NCI-H1436 (cell line): ENCODE results near the gene CNTNAP5.

Source experiments
- DNase-seq: peaks from one replicate; lab custom pipeline; 2025; lab: John Stamatoyannopoulos, UW

Gene CNTNAP5

GRCh38 chr2:124558277-124558905, 533.3 kb downstream of the CNTNAP5 start:
- no peak for DNase-seq

- no peak for DNase-seq
These were observed 534.1 kb downstream of the CNTNAP5 start for GRCh38 chr2:124559236-124559635.

DNA sequence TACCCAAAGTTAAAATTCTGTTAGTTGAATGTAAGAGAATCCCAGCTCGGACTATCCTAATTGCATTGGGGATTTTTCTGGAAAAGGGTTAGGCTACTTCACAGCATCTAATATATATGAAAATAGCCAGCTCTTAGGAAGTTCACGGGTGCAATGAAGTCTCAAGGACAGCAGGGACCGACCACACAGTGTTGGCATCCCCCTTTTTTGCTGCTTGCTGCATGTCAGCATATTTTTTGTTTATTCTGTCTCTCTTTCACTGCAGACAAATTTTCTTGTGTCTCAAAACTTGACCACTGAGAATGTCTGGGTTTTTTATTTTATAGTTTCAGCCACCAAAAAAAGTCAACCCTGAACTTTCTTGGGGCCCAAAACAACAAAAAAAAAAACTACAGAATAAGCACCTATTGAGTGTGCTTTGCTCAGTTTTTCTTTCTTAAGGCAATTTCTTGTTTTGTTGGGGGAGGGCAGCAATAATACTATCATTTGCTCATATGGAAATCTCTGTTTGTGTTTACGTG, 535.6 kb downstream of the CNTNAP5 start:
- no peak for DNase-seq

DNA sequence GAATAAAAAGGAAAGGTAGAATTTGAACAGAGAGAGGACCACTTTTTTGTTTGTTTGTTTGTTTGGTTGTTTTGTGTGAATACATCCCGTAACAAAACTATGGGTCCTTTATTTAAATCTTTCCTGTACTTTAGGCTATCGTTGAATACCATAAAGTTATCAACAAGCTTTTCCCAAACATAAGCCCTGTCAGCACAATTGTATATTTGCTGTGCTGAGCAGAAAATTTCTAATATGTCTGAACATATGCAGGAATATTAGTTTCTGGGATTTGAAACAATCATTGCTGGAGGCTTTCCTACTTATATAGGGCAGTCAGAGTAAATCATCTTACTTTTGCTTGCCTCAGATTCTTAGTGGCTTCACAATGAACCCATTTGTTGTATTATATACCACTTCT, 536.4 kb downstream of the CNTNAP5 start:
- no peak for DNase-seq

DNA sequence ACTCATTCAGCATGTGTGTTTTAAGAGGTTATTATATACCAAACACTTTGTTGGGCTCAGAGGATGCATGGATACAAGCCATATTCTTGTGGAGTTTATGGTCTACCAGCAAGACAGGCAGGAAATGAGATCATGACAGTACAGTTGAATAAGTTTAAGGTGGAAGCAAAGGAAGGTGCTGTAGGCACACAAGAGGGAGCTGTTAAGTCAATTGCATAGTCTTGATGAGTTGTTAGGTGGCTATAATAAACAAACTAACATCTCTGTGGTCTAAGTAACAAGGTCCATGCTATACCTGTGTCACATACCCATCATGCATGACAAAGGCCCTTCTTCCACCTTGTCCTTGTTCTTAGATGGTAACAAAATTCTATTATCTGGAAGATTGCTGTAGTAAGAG, 538.3 kb downstream of the CNTNAP5 start:
- DNase-seq = no peak

DNA sequence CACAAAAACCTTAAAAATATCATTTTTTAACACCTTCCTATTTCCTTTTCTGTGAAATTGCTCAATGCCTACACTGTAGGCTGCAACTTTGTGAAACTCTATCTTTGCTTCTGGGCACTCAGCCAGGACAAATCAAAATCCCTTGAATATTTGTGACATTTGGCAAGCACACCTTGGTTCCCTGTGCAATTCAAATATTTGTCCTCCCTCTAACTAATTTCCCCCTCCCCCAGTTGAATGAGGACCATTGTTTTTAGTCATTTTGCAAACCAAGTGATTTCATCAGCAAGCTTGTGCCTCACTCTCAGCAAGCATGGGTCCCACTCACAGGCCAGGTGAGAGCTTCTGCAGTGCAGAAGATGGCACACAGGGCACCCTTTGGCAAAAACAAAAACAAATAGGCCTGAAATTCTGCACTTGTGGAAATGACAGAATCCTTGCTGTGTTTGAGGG, 541.5 kb downstream of the CNTNAP5 start:
- no peak for DNase-seq

GRCh38 chr2:124570872-124571271, 545.8 kb downstream of the CNTNAP5 start:
- no peak for DNase-seq

GRCh38 chr2:124571836-124572235, 546.7 kb downstream of the CNTNAP5 start:
- DNase-seq = no peak

DNA sequence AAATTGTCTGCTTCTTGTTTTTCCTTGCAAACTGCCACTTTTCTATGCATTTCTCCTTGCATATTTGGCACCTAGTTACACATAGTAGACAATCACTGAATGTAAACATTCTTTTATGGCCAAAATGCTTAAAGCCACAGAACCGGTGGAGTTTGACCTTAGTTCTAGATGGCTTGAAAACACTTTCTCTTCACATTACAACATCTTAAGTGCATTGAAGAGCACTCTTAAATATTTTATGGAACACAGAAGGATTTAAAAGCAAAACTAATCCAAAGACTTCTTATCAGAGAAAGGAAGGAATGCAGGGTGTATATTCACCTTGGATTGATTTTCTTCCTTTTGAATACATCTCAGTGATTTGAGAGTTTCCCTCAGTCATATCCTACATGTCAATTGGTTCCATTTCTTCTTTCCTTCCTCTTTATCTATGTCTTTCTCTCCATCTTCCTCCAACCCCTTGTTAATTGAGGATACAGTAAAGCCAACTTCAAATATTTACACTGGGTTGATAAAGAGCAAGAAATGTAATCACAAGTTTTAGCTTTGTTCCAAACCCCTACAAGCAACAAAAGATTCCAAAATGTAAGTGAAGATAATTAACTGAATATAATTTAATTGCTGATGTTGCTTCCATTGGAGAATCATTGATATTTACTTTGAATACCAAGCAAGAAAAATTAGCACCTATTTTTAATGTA, 548.0 kb downstream of the CNTNAP5 start:
- no peak for DNase-seq

DNA sequence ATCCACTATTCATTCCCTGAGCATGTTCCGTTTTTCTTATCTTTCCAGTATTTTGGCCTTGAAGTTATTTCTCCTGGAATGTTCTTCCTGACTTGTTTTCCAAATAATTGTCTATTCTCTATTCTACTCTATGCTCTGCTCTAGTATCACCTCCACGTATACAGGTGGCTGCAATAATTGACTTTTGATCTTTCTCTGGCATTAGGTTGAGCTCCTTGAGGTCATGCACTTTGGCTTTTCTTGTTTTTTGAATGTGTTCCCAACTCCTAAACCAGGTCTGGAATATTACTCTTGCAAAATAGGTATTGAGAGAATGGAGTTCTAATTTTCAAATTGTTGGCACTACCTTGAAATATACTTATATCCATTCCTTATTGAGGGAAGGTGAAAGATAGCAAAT, 550.4 kb downstream of the CNTNAP5 start:
- no peak for DNase-seq

GRCh38 chr2:124580263-124580662, 555.2 kb downstream of the CNTNAP5 start:
- no peak for DNase-seq

GRCh38 chr2:124582387-124582786, 557.3 kb downstream of the CNTNAP5 start:
- no peak for DNase-seq

DNA sequence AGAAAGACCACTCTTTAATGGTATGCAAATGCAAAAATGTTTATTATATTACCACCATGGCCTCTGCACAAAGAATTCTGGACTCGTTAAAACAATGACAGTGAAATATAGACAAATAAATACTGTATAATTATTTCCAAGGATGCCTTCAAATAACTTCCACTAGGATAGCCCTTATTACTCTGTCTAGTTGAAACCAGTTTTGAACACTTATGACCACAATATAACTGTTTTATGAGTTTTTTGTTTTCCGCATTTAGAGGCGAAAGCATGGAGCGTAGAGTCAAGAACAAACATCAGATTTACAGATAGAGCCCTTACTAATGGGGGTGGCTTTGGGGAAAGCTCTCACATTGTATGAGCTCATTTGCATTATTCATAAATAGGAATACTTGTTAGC, 559.5 kb downstream of the CNTNAP5 start:
- DNase-seq = no peak

DNA sequence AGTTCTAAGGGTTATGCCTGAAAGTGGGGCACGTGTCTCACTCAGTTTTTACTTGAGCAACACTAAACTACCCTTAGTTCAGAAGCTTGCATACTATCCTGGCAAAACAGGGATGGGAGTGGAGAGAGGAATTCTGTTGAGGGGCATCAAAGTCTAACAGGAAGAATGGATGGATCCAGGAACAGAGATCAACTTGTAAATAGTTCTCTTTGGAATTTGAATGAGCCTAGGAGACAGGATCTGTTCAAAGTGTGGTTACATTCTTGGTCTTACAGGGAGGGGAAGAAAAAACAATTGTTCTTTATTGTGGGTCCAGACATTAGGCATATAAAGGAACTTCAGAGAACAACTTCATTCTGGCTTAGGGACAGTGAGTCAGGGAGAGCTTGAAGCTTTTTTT, 560.2 kb downstream of the CNTNAP5 start:
- no peak for DNase-seq

- no peak for DNase-seq
These were observed 561.1 kb downstream of the CNTNAP5 start for GRCh38 chr2:124586210-124586609.

DNA sequence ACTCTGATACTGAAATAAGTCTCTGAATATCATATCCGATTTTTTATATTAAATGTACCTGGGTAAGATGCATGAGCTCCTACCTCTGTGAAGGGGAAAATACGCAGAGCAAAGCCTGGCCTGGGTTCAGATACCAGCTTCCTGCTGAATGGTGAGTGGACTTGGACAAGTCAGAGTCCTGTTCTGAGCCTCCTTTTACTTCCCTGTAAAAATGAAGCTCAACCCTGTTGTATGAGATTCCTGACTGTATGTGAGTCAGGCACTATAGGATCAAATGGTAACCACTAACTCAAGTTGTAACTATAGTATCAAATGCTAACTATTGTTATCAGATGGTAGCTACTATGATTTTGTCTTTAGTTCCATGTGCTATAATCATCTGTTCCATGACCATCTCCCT, 561.7 kb downstream of the CNTNAP5 start:
- DNase-seq = no peak

- no peak for DNase-seq
These were observed 564.9 kb downstream of the CNTNAP5 start for GRCh38 chr2:124589971-124590370.

GRCh38 chr2:124602759-124603158, 577.7 kb downstream of the CNTNAP5 start:
- no peak for DNase-seq

DNA sequence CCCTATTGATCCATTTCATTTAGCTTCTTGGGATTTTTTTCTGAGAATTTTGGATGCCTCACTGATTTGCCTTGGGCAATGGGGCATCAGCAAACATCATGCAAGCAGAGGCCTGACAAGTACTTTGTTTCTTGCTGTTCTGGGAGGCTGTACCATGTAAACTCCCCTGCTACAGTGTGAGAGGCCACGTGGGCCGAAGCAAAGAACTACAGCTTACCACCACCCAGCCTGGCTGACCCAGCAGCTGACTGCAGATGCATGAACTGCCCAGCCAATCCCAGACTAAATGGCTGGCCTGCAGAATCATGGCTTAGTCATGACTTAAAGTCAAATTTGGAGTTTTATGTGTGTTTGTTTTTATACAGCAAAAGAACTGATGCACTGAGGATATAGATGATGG, 579.9 kb downstream of the CNTNAP5 start:
- no peak for DNase-seq

- DNase-seq = no peak
These were observed 582.6 kb downstream of the CNTNAP5 start for GRCh38 chr2:124607679-124608078.

DNA sequence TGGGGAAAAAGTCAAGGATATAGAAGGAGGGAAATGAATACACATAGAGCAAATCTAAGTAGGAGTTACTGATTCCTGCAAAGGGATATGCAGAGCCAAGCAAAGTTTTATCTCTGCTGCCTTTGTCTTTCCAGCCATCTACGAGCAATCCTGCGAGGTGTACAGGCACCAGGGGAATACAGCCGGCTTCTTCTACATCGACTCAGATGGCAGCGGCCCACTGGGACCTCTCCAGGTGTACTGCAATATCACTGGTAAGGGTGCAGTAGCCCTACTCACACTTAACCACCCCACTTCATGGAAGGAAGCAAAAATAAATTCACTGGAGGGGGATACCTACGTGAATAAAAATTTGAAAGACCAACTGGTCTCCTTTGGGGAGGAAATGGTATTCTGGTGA, 584.6 kb downstream of the CNTNAP5 start:
- peak; percentile 14 for DNase-seq

- DNase-seq = no peak
These were observed 585.1 kb downstream of the CNTNAP5 start for GRCh38 chr2:124610141-124610540.

DNA sequence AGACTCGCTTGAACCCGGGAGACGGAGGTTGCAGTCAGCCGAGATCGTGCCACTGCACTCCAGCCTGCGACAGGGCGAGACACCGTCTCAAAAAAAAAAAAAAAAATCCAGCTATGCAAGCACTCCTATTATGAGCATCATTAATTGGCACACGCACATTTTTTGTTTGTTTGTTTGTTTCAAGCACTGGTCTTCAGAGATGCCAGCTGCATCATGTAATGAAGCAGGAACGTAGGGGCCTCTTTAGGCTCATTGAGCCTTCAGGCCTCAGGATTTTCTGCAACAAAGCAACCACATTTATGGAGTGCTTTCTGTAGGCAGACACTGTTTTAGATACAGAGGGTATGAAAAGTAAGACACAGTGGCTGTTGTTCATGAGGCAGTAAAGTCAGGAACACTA, 585.8 kb downstream of the CNTNAP5 start:
- DNase-seq = no peak

DNA sequence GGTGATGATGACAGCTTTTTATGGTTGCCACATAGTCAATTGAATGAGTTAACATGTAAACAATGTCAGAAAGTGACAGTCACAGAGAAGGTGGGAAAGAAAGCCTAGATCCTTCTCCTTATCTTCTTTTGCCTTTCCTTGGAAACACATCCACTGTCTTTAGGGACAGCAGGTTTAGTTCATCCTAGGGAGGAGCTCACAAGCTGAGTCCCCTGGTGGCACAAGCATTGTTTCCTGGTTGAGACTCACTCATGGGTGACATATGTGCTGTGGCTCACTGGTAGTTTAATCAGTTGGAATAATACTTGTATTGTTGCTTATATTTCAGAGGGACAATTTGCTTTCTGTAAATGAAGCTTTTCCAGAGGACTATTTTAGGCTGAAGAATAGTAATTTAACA, 598.5 kb downstream of the CNTNAP5 start:
- DNase-seq = no peak
